PFSK-1 (cell line): Measurements from ENCODE around the gene CNOT4.

ENCODE experiments used
- POLR2AphosphoS5 ChIP-seq: IDR thresholded peaks from 2 replicates; pipeline ENCODE4 v1.6.1; 2012; ENCODE audit warnings: low read depth, mild to moderate bottlenecking, control low read depth, low read length, moderate library complexity
- REST ChIP-seq, 2 experiments: IDR thresholded peaks; 2 replicates each; pipeline versions ENCODE4 v1.6.1 to v1.8.0; 2011 to 2012; ENCODE audit warnings: low read depth in 2 of 2, low read length in 2 of 2, control low read depth in 1 of 2, inconsistent platforms in 1 of 2, mild to moderate bottlenecking in 1 of 2, moderate library complexity in 1 of 2; ENCODE audit not compliant: insufficient read depth in 1 of 2
- SIN3A ChIP-seq: IDR thresholded peaks from 2 replicates; pipeline ENCODE4 v1.6.1; 2012; ENCODE audit warnings: mild to moderate bottlenecking, low read length, moderate library complexity, borderline replicate concordance; ENCODE audit not compliant: insufficient read depth
- TAF1 ChIP-seq: IDR thresholded peaks from 2 replicates; pipeline ENCODE4 v1.6.1; 2012; ENCODE audit warnings: low read length, control low read depth, borderline replicate concordance; ENCODE audit not compliant: insufficient read depth

DNA sequence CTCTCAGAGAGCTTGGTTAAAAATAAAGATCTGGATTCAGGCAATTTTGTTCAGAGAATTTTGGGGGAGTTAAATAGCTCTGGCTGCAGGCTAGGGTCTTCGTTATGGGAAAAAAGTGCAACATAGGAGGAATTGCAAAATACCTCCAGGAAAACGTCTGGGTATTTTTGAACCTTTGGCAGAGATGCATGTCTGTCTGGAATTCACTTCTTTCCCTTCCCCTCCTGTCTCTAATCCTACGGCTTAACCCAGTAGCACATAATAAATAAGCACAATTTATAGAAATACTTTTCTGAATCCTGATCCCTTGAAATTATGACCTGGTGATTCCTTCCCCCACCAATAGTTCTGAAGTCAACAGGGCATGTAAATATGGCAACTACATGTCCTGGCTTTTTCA lies 28.5 kb upstream of the CNOT4 start:
- TF ChIP-seq REST (IDR thresholded peaks at IDR 0.05; ENCODE audit: insufficient read depth in 1 of 2, low read depth in 2 of 2, low read length in 2 of 2) (no peak), TAF1 (no peak), POLR2AphosphoS5 (no peak), SIN3A (no peak)
